Right ventricle myocardium inferior (tissue), 1 donor: ENCODE results near the gene CRKL. TPM values are rescaled to one million over a fixed set of nuclear protein-coding genes. Genes with fewer than 3 reads are reported as not detected.
"Not testable (repeated sequence)": the region's sequence is repeated elsewhere in the genome, so short reads cannot be mapped to it uniquely, and the experiment has no call there.

ENCODE experiments used
- ATAC-seq: fragments of 200-7000 bp; cut with Tn5 transposase; one replicate; pipeline ENCODE4 v1.9.1; 2020; ENCODE audit warnings: mild to moderate bottlenecking, moderate library complexity
- DNase-seq: peaks from one replicate; pipeline ENCODE4 v3.0.0; 2021; ENCODE audit errors: missing footprints
- intact Hi-C: fragments of 100-400 bp; cut with DNase I; formaldehyde crosslinking; loops from one replicate; pipeline ENCODE4 v1.11.0; 2022
- total RNA-seq: library from RNA; stranded (reverse); fragmentation: NEBNext Ultra II Directional; extraction: Animal tissue kit (Norgen Biotek cat#: 25700); gene quantifications from one replicate; pipeline ENCODE4 v1.2.1, GENCODE V29; 2021
- donor health status: DM: no; HTN: yes; CAD: no; lungs with severe emphysema.

Gene CRKL
- total RNA-seq, 1 donor from 2014 or later, result 52.6 TPM

DNA sequence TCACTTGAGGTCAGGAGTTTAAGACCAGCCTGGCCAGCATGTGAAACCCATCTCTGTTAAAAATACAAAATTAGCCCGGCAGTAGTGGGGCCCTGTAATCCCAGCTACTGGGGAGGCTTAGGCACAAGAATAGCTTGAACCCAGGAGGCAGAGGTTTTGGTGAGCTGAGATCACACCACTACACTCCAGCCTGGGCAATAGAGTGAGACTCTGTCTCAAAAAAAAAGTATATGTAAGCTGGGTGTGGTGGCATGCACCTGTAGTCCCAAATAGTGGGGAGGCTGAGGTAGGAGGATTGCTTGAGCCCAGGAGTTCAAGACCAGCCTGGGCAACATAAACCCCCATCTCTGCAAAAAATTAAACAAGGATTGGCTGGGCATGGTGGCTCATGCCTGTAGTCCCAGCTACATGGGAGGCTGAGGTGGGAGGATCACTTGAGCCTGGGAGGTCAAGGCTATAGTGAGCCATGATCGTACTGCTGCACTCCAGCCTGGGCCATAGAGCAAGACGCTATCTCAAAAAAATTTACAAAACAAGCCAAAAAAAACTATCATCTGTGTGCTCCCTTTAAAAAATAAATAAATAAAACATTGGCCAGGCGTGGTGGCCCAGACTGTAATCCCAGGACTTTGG lies 10.8 kb downstream of the CRKL start:
- intact Hi-C loops, result no loop called here
- ATAC-seq (no peak), DNase-seq (no peak)

GRCh38 chr22:20928573-20928967 lies 11.4 kb downstream of the CRKL start:
- ATAC-seq (no peak), DNase-seq (no peak)
- intact Hi-C loops, result no loop called here

GRCh38 chr22:20930004-20930403 lies 12.8 kb downstream of the CRKL start:
- intact Hi-C loops, result no loop called here
- no peak for DNase-seq
- ATAC-seq, result no peak

DNA sequence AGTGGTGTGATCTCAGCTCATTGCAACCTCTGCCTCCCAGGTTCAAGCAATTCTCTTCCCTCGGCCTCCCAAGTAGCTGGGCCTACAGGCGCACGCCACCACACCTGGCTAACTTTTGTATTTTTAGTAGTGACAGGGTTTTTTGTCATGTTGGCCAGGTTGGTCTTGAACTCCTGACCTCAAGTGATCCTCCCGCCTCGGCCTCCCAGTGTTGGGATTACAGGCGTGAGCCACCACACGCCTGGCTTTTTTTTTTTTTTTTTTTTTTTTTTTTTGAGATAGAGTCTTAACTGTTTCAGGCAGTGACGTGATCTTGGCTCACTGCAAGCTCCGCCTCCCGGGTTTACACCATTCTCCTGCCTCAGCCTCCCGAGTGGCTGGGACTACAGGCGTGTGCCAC lies 13.2 kb downstream of the CRKL start:
- DNase-seq, ATAC-seq, intact Hi-C loops: not testable (repeated sequence)

DNA sequence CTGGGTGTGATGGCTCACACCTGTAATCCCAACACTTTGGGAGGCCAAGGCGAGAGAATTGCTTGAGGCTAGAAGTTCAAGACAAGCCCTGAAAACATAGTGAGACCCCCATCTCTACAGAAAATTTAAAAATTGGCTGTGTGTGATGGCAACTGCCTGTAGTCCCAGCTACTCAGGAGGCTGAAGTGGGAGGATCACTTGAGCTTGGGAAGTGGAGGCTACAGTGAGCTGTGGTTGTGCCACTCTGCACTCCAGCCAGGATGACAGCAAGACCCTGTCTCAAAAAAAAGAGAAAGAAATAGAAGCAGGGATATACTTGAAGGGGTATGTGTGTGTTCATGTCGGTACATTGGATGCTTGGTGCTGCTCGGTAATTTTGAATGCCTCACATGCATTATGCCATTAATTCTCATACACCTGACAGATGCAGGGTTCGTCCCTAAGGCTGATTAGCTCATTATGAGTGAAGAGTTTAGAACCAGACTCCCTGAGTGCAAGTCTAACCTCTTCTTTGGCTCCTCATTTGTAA lies 14.0 kb downstream of the CRKL start:
- DNase-seq (no peak), ATAC-seq (no peak)
- intact Hi-C loops, result no loop called here

DNA sequence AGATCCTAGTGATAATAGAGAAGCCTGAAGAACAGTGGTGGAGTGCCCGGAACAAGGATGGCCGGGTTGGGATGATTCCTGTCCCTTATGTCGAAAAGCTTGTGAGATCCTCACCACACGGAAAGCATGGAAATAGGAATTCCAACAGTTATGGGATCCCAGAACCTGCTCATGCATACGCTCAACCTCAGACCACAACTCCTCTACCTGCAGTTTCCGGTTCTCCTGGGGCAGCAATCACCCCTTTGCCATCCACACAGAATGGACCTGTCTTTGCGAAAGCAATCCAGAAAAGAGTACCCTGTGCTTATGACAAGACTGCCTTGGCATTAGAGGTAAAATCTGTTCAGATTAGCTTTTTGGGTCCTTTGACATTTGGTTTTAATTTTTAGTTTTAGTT lies 16.7 kb downstream of the CRKL start:
- intact Hi-C loops, result no loop called here
- DNase-seq (no peak), ATAC-seq (no peak)

- intact Hi-C loops, ATAC-seq, DNase-seq: not testable (repeated sequence)
Observed at GRCh38 chr22:20935049-20935448, 17.8 kb downstream of the CRKL start.

DNA sequence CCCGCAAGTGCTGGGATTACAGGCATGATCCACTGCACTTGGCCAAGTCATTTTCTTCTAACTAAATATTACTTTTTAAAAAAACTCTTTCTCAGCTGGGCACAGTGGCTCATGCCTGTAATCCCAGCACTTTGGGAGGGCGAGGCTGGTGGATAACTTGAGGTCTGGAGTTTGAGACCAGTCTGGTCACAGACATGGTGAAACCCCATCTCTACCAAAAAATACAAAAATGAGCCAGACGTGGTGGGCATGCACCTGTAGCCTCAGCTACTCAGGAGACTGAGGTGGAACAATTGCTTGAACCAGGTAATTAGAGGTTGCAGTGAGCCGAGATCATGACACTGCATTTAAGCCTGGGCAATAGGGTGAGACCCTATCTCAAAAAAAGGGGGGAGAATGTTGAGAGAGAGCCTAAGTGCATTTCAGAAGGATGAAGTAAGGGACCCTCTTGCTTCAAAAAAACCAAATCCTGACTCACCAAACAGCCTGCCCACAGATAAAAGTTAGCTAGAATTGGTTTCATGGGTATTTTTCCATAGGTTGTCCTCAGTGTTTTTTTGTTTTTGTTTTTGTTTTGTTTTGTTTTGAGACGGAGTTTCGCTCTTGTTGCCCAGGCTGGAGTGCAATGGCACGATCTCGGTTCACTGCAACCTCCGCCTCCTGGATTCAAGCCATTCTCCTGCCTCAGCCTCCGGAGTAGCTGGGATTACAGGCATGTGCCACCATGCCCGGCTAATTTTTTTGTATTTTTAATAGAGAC lies 18.8 kb downstream of the CRKL start:
- ATAC-seq, DNase-seq, intact Hi-C loops: not testable (repeated sequence)

GRCh38 chr22:20937031-20937793 lies 20.0 kb downstream of the CRKL start:
- intact Hi-C loops, result no loop called here
- no peak for DNase-seq
- ATAC-seq, result no peak

GRCh38 chr22:20937794-20938671 lies 20.8 kb downstream of the CRKL start:
- DNase-seq (no peak), ATAC-seq (no peak)
- intact Hi-C loops, result no loop called here

- intact Hi-C loops, ATAC-seq, DNase-seq: not testable (repeated sequence)
Observed at GRCh38 chr22:20939457-20940185, 22.4 kb downstream of the CRKL start.

DNA sequence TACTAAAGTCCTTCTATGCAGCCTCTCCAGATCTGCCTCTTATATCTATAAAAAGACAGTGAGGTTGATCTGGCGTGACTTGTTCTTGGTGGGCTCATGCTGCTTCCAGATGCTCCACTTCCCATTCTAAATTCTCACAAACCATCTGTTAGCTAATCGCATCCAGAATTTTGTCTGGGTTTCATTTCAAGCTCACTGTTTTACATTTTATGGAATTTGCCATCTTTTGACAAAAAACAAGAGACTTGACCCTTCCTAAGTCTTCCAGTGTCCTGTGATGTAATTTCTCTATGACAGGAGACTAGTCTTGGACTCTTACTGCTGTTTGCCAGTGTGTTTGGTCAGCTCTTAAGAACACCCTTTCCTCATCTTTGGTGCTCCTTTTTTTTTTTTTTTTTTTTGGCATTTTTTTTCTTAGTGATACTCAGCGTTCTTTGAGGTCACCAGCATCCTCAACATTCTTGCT lies 23.0 kb downstream of the CRKL start:
- ATAC-seq (no peak), DNase-seq (no peak)
- intact Hi-C loops, result no loop called here

DNA sequence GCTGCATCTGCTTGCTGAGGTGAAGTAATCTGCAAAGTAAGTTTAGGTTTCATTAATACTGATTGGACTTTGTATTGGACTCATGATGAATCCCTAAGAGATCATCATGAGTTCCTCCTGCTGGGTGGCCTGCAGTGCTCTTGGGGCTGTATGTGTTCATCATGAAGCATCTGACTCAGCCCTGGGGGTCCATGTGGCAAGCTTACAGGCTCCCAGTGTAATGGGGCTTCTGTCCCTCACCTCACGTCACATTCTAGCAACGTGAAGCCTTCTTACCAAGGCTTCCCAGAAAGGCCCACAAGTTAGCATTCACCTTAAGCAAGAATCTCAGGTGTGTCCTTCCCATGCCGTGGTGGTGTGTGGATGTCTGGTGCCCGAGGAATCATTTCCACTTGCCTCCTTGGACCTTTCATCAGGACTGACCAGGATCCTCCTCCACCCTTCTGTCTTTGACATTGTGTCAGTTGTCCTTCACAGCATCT lies 23.7 kb downstream of the CRKL start:
- intact Hi-C loops, result no loop called here
- no peak for ATAC-seq
- no peak for DNase-seq

GRCh38 chr22:20942203-20942902 lies 25.1 kb downstream of the CRKL start:
- ATAC-seq, DNase-seq, intact Hi-C loops: not testable (repeated sequence)

GRCh38 chr22:20943104-20943933 lies 26.1 kb downstream of the CRKL start:
- ATAC-seq, result no peak
- DNase-seq, result no peak
- intact Hi-C loops, result no loop called here

GRCh38 chr22:20944042-20944441 lies 26.8 kb downstream of the CRKL start:
- intact Hi-C loops, result no loop called here
- ATAC-seq, result no peak
- no peak for DNase-seq
